H1 (cell line): ENCODE results near the gene MELTF. TPM values are rescaled to one million over a fixed set of nuclear protein-coding genes. Genes with fewer than 3 reads are reported as not detected.

Experiments
- CTCF ChIA-PET: fragments of 300-600 bp; sonication (Branson Sonifier 250); formaldehyde crosslinking; loops from one replicate; lab custom pipeline; 2021; ENCODE audit not compliant: partially characterized antibody; lab: Charles Lee
- POLR2A ChIA-PET: fragments of 300-600 bp; sonication (Branson Sonifier 250); formaldehyde crosslinking; loops from one replicate; lab custom pipeline; 2021; ENCODE audit warnings: inconsistent platforms; ENCODE audit not compliant: partially characterized antibody; lab: Charles Lee
- DNase-seq, 2 experiments: peaks; one replicate each; pipeline versions ENCODE4 v3.0.0 to v3.0.0-alpha.2; 2010 to 2022; ENCODE audit warnings: low spot score in 2 of 2, low read depth in 1 of 2, mixed read lengths in 1 of 2
- FAIRE-seq: peaks from 2 replicates; lab custom pipeline; 2011; peaks lifted over from hg19 to GRCh38; lab: Jason Lieb, UNC
- H2AFZ ChIP-seq: 2 replicates; pipeline ENCODE4 v1.8.1; 2012; ENCODE audit warnings: low read length, inconsistent platforms
- H2AK5ac ChIP-seq: 2 replicates; pipeline ENCODE4 v1.6.1; 2013; ENCODE audit warnings: low read depth, low read length
- H2BK120ac ChIP-seq: replicated peaks from 2 replicates; pipeline ENCODE3; 2013; ENCODE audit warnings: low read depth, low read length, inconsistent platforms
- H2BK12ac ChIP-seq: 2 replicates; pipeline ENCODE4 v1.6.1; 2013; ENCODE audit warnings: low read depth, low read length
- H2BK15ac ChIP-seq: 2 replicates; pipeline ENCODE4 v1.6.1; 2013; ENCODE audit warnings: low read length
- H2BK20ac ChIP-seq: 2 replicates; pipeline ENCODE4 v1.6.1; 2013; ENCODE audit warnings: low read length
- H2BK5ac ChIP-seq: 2 replicates; pipeline ENCODE4 v1.6.1; 2013; ENCODE audit warnings: low read depth, low read length
- H3K14ac ChIP-seq: 2 replicates; pipeline ENCODE4 v1.6.1; 2013; ENCODE audit warnings: inconsistent platforms; ENCODE audit not compliant: insufficient read length
- H3K18ac ChIP-seq: 2 replicates; pipeline ENCODE4 v1.6.1; 2013; ENCODE audit warnings: low read length; ENCODE audit errors: extremely low read depth
- H3K23ac ChIP-seq: 2 replicates; pipeline ENCODE4 v1.6.1; 2013; ENCODE audit warnings: inconsistent platforms; ENCODE audit not compliant: insufficient read length
- H3K23me2 ChIP-seq: 2 replicates; pipeline ENCODE4 v1.6.1; 2013; ENCODE audit warnings: low read depth, low read length
- H3K27ac ChIP-seq: 2 replicates; pipeline ENCODE4 v1.6.1; 2011; ENCODE audit warnings: low read depth, low read length, inconsistent platforms
- H3K27me3 ChIP-seq, 4 experiments: replicated peaks in 1 of 4; 1 replicate in 1 of 4; 2 replicates in 3 of 4; pipeline versions ENCODE4 v1.6.1 to v1.8.1; 2011 to 2013; ENCODE audit warnings: low read length in 3 of 4, mild to moderate bottlenecking in 3 of 4, inconsistent platforms in 2 of 4, mixed read lengths in 2 of 4, moderate library complexity in 1 of 4; ENCODE audit not compliant: control insufficient read depth in 3 of 4, insufficient read depth in 3 of 4; ENCODE audit errors: extremely low read depth in 1 of 4
- H3K36me3 ChIP-seq, 4 experiments: 2 replicates each; pipeline versions ENCODE4 v1.6.1 to v1.8.1; 2011 to 2013; ENCODE audit warnings: mild to moderate bottlenecking in 4 of 4, low read length in 3 of 4, moderate library complexity in 2 of 4, control low read depth in 1 of 4, inconsistent platforms in 1 of 4; ENCODE audit not compliant: insufficient read depth in 4 of 4, control insufficient read depth in 2 of 4
- H3K4ac ChIP-seq: replicated peaks from 2 replicates; pipeline ENCODE3; 2013; ENCODE audit warnings: low read length, low read depth, mixed read lengths, inconsistent platforms; ENCODE audit not compliant: insufficient read length
- H3K4me1 ChIP-seq, 4 experiments: replicated peaks in 1 of 4; 1 replicate in 1 of 4; 2 replicates in 3 of 4; pipeline versions ENCODE4 v1.6.1 to v1.8.1; 2011 to 2013; ENCODE audit warnings: low read length in 3 of 4, inconsistent platforms in 2 of 4, mixed read lengths in 1 of 4; ENCODE audit not compliant: insufficient read depth in 4 of 4, control insufficient read depth in 3 of 4
- H3K4me2 ChIP-seq, 2 experiments: 2 replicates each; pipeline versions ENCODE4 v1.6.1 to v1.8.1; 2011 to 2013; ENCODE audit warnings: low read depth in 2 of 2, low read length in 2 of 2, control low read depth in 1 of 2, inconsistent platforms in 1 of 2, mild to moderate bottlenecking in 1 of 2; ENCODE audit not compliant: insufficient read depth in 1 of 2
- H3K4me3 ChIP-seq, 4 experiments: fragments of 200-600, 300-600 bp in 1 of 4; sonication (generic), shearing (Covaris generic), sonication (Bioruptor Twin) in 1 of 4; 2 replicates each; pipeline versions ENCODE4 v1.5.1 to v1.8.1; 2011 to 2016; ENCODE audit warnings: low read length in 4 of 4, low read depth in 3 of 4, control low read depth in 2 of 4, inconsistent platforms in 2 of 4, mild to moderate bottlenecking in 2 of 4, mixed read lengths in 1 of 4, moderate library complexity in 1 of 4; ENCODE audit not compliant: insufficient read depth in 2 of 4; ENCODE audit errors: extremely low read depth in 1 of 4
- H3K56ac ChIP-seq: replicated peaks from 2 replicates; pipeline ENCODE3; 2013; ENCODE audit warnings: low read depth, mild to moderate bottlenecking, mixed read lengths, low read length, inconsistent platforms; ENCODE audit not compliant: insufficient read length
- H3K79me1 ChIP-seq: 2 replicates; pipeline ENCODE4 v1.6.1; 2013; ENCODE audit warnings: low read depth, low read length, control low read depth
- H3K79me2 ChIP-seq, 2 experiments: 2 replicates each; pipeline versions ENCODE4 v1.6.1 to v1.8.1; 2012 to 2013; ENCODE audit warnings: low read length in 2 of 2, mild to moderate bottlenecking in 2 of 2, inconsistent platforms in 1 of 2; ENCODE audit not compliant: insufficient read depth in 2 of 2, control insufficient read depth in 1 of 2
- H3K9ac ChIP-seq, 4 experiments: replicated peaks in 1 of 4; 1 replicate in 1 of 4; 2 replicates in 3 of 4; pipeline versions ENCODE4 v1.6.1 to v1.8.1; 2011 to 2013; ENCODE audit warnings: low read depth in 3 of 4, low read length in 3 of 4, control low read depth in 2 of 4, mild to moderate bottlenecking in 2 of 4, moderate library complexity in 2 of 4, inconsistent platforms in 1 of 4; ENCODE audit errors: extremely low read depth in 1 of 4
- H3K9me3 ChIP-seq, 2 experiments: 2 replicates each; pipeline versions ENCODE4 v1.6.1 to v1.8.1; 2012 to 2013; ENCODE audit warnings: mild to moderate bottlenecking in 2 of 2, moderate library complexity in 2 of 2, control low read depth in 1 of 2, inconsistent platforms in 1 of 2, low read depth in 1 of 2, low read length in 1 of 2, mixed read lengths in 1 of 2; ENCODE audit not compliant: insufficient read depth in 2 of 2
- H4K20me1 ChIP-seq, 2 experiments: replicated peaks in 1 of 2; 2 replicates each; pipeline versions ENCODE3 to v1.8.1; 2011 to 2013; ENCODE audit warnings: inconsistent platforms in 2 of 2, low read length in 2 of 2, mild to moderate bottlenecking in 1 of 2; ENCODE audit not compliant: insufficient read depth in 2 of 2, control insufficient read depth in 1 of 2
- H4K5ac ChIP-seq: 2 replicates; pipeline ENCODE4 v1.6.1; 2013; ENCODE audit warnings: low read length, low read depth, mixed read lengths, inconsistent platforms; ENCODE audit not compliant: insufficient read length
- H4K8ac ChIP-seq: 2 replicates; pipeline ENCODE4 v1.8.0; 2013; ENCODE audit warnings: mild to moderate bottlenecking, moderate library complexity, low read length, inconsistent platforms; ENCODE audit not compliant: insufficient read depth; ENCODE audit errors: extremely low read depth
- H4K91ac ChIP-seq: replicated peaks from 2 replicates; pipeline ENCODE3; 2013; ENCODE audit warnings: low read length, mixed read lengths, inconsistent platforms; ENCODE audit not compliant: insufficient read length
- BRCA1 ChIP-seq: IDR thresholded peaks from 2 replicates; pipeline ENCODE4 v1.6.1; 2012; ENCODE audit warnings: low read depth, low read length, improper control_type of control experiment
- CBX5 ChIP-seq: fragments of 300-800, 300-1000 bp; sonication (generic); IDR thresholded peaks from 2 replicates; pipeline ENCODE4 v1.7.1; 2016; ENCODE audit warnings: antibody characterized with exemption, low read length, low read depth
- CHD2 ChIP-seq: IDR thresholded peaks from 2 replicates; pipeline ENCODE4 v1.6.1; 2012; ENCODE audit warnings: low read length, improper control_type of control experiment
- EGR1 ChIP-seq: IDR thresholded peaks from 2 replicates; pipeline ENCODE4 v1.6.1; 2011; ENCODE audit warnings: low read depth, low read length, borderline replicate concordance
- FOSL1 ChIP-seq: IDR thresholded peaks from 2 replicates; pipeline ENCODE4 v1.6.1; 2011; ENCODE audit warnings: mild to moderate bottlenecking, low read depth, low read length, moderate library complexity; ENCODE audit not compliant: insufficient read depth
- HDAC6 ChIP-seq: IDR thresholded peaks from one replicate; pipeline ENCODE4 v1.7.1; 2012; ENCODE audit warnings: low read depth, mild to moderate bottlenecking, inconsistent platforms, low read length, moderate library complexity
- KDM4A ChIP-seq: IDR thresholded peaks from one replicate; pipeline ENCODE4 v1.7.1; 2012; ENCODE audit warnings: low read depth, mild to moderate bottlenecking, moderate library complexity, low read length, inconsistent platforms; ENCODE audit not compliant: severe bottlenecking
- RBBP5 ChIP-seq: IDR thresholded peaks from 2 replicates; pipeline ENCODE4 v1.7.1; 2012; ENCODE audit warnings: low read depth, mild to moderate bottlenecking, inconsistent platforms, low read length, moderate library complexity, borderline replicate concordance
- RXRA ChIP-seq: IDR thresholded peaks from 2 replicates; pipeline ENCODE4 v1.6.1; 2011; ENCODE audit warnings: low read depth, mild to moderate bottlenecking, low read length, moderate library complexity; ENCODE audit not compliant: insufficient read depth
- SAP30 ChIP-seq: fragments of 300-600 bp; sonication (generic); IDR thresholded peaks from 2 replicates; pipeline ENCODE4 v1.7.1; 2012; ENCODE audit warnings: low read length, moderate library complexity, mild to moderate bottlenecking, inconsistent platforms; ENCODE audit not compliant: insufficient read depth, insufficient replicate concordance
- SP2 ChIP-seq: IDR thresholded peaks from 2 replicates; pipeline ENCODE4 v1.6.1; 2012; ENCODE audit warnings: mild to moderate bottlenecking, low read length, inconsistent platforms
- SP4 ChIP-seq: IDR thresholded peaks from 2 replicates; pipeline ENCODE4 v1.6.1; 2012; ENCODE audit warnings: low read length, inconsistent platforms
- SUZ12 ChIP-seq: fragments of 200-600 bp; sonication (generic); IDR thresholded peaks from 2 replicates; pipeline ENCODE4 v1.6.1; 2012; ENCODE audit warnings: mild to moderate bottlenecking, inconsistent platforms, low read length, moderate library complexity, mixed read lengths
- TAF1 ChIP-seq: IDR thresholded peaks from 2 replicates; pipeline ENCODE4 v1.6.1; 2011; ENCODE audit warnings: mild to moderate bottlenecking, low read depth, low read length
- YY1 ChIP-seq: IDR thresholded peaks from 2 replicates; pipeline ENCODE4 v1.6.1; 2011; ENCODE audit warnings: low read depth, mild to moderate bottlenecking, low read length
- WGBS, 2 experiments: shearing (Covaris generic) in 1 of 2; methylation state at CpG; one replicate each; pipeline versions ENCODE4 v1.1.6 to v1.1.7; 2013 to 2015; ENCODE audit warnings: low lambda C conversion rate in 2 of 2, mixed read lengths in 2 of 2, inconsistent platforms in 1 of 2, low coverage in 1 of 2, missing lambda C conversion rate in 1 of 2; ENCODE audit not compliant: insufficient replicate concordance in 2 of 2, insufficient coverage in 1 of 2, insufficient read length in 1 of 2; ENCODE audit errors: extremely low coverage in 1 of 2, missing lambda C conversion rate in 1 of 2; 5-methylcytosine and 5-hydroxymethylcytosine counted together
- polyA plus RNA-seq, 7 experiments: library from polyadenylated mRNA; depleted of rRNA in 3 of 7; stranded (reverse) in 5 of 7; unstranded in 2 of 7; fragments of >200 nt in 5 of 7; fragments of 200-250 nt in 2 of 7; gene quantifications; 1 replicate in 5 of 7; 2 replicates in 1 of 7; 4 replicates in 1 of 7; pipeline versions ENCODE4 v1.2.1 to v1.2.3, GENCODE V29; 2011 to 2013; ENCODE audit warnings: missing spikeins in 2 of 7, mixed read lengths in 2 of 7
- total RNA-seq: library from RNA; stranded (reverse); fragmentation: NEBNext Ultra II Directional; extraction: Animal tissue kit (Norgen Biotek cat#: 25700); gene quantifications from 2 replicates; pipeline ENCODE4 v1.2.1, GENCODE V29; 2021

MELTF gene
- total and polyA plus RNA-seq, 2 of the 8 experiments (the other 6 are each of a cell fraction or from before 2014, with no cell fraction given) = 1.7 to 3.5 TPM

DNA sequence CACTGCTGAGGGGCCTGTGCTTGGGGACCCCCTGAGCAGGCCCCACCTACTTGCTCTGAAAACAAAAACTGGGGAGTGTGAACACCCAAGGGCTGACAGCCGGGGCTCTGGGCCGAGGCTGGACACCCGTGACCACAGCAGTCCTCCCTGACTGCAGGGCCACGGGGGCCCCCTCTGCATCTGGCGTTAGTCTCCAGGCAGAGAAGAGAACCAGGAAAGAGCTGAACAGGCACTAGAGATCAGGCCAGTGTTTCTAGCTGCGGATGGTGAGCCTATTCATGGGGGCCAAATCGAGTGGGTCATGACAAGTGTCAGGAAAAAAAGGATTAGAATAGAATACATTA is 17.1 kb downstream of the MELTF start:
- no peak overlapping the region for H4K5ac ChIP-seq
- no peak overlapping the region for H2AFZ ChIP-seq
- DNase-seq (no peak), FAIRE-seq (no peak)
- H3K14ac ChIP-seq = no peak overlapping the region
- H2AK5ac ChIP-seq = no peak overlapping the region
- H2BK12ac ChIP-seq = no peak overlapping the region
- ChIA-PET POLR2A (interaction anchor here (1.9 kb wide), 1 partner anchor 8 kb away, joined by 5 read pairs; no protein-coding TSS in a partner anchor), CTCF (interaction anchor here (0.7 to 19.7 kb wide), 5 partner anchors 9 to 490 kb away, joined by 3 to 245 read pairs (median 4); partner anchors contain the start of gene MELTF)
- H2BK5ac ChIP-seq = no peak overlapping the region
- H3K4me1 ChIP-seq = peaks cover 0 to under 1% (median 0%) of the 10 kb centered on the region in 4 experiments; a peak in 1 of 7 replicates
- H2BK15ac ChIP-seq = no peak overlapping the region
- H4K8ac ChIP-seq = no peak overlapping the region
- H3K4ac ChIP-seq = no peak overlapping the region
- no peaks in the 10 kb centered on the region for H3K36me3 ChIP-seq
- no peak overlapping the region for H2BK20ac ChIP-seq
- H3K79me1 ChIP-seq = no peaks in the 10 kb centered on the region
- no peak overlapping the region for H3K56ac ChIP-seq
- H2BK120ac ChIP-seq = no peak overlapping the region
- WGBS, 2 experiments = 75% methylated on average over 7 of the region's 7 CpGs; no CpG with 5 or more reads in 1 of the 2 experiments
- no peak overlapping the region for H3K18ac ChIP-seq
- no peaks in the 10 kb centered on the region for H3K79me2 ChIP-seq
- no peak overlapping the region for H4K91ac ChIP-seq
- H3K27me3 ChIP-seq = no peaks in the 10 kb centered on the region
- H4K20me1 ChIP-seq = no peaks in the 10 kb centered on the region
- H3K23me2 ChIP-seq = no peaks in the 10 kb centered on the region
- no peak overlapping the region for H3K4me3 ChIP-seq
- H3K9ac ChIP-seq = no peak overlapping the region
- H3K27ac ChIP-seq = no peak overlapping the region
- no peak overlapping the region for H3K23ac ChIP-seq
- H3K4me2 ChIP-seq = no peak overlapping the region
- H3K9me3 ChIP-seq = no peaks in the 10 kb centered on the region
- TF ChIP-seq BRCA1 = no peak
- no peak for TF ChIP-seq YY1
- no peak for TF ChIP-seq SUZ12
- no peak for TF ChIP-seq CHD2
- TF ChIP-seq FOSL1 = no peak
- TF ChIP-seq RBBP5 = no peak
- TF ChIP-seq SAP30 = no peak
- no peak for TF ChIP-seq RXRA
- no peak for TF ChIP-seq TAF1
- no peak for TF ChIP-seq CBX5
- no peak for TF ChIP-seq KDM4A
- TF ChIP-seq SP2 = no peak
- no peak for TF ChIP-seq HDAC6
- no peak for TF ChIP-seq EGR1
- TF ChIP-seq SP4 = no peak
